ENCODE data around the gene CYFIP1. TPM values are rescaled to one million over a fixed set of nuclear protein-coding genes. Genes with fewer than 3 reads are reported as not detected.
"Not testable (repeated sequence)": the region's sequence is repeated elsewhere in the genome, so short reads cannot be mapped to it uniquely, and the experiment has no call there.

The CYFIP1 gene
- total and polyA plus RNA-seq, 2 donors (not counting 1 experiment from before 2014, with no cell fraction given), result 59.4 to 102 TPM

- no peaks in the 10 kb centered on the region for H4K20me1 ChIP-seq (ENCODE audit: control insufficient read depth, extremely low read depth, insufficient read depth, low read length)
- DNase-seq (ENCODE audit: low read depth in 2 of 2), result no peak
- H3K4me1 ChIP-seq (ENCODE audit: control insufficient read depth, extremely low read depth, insufficient read depth, low read length), result no peaks in the 10 kb centered on the region
- no peaks in the 10 kb centered on the region for H3K27me3 ChIP-seq (ENCODE audit: control insufficient read depth, insufficient read depth, low read length)
- H3K79me2 ChIP-seq (ENCODE audit: control insufficient read depth, insufficient read depth, low read length), result no peaks in the 10 kb centered on the region
- no peaks in the 10 kb centered on the region for H3K9me3 ChIP-seq (ENCODE audit: control insufficient read depth, insufficient read depth, low read depth, low read length)
- H2AFZ ChIP-seq (ENCODE audit: low read length), result no peak overlapping the region
- no peak overlapping the region for H3K27ac ChIP-seq (ENCODE audit: insufficient read depth, low read length)
- H3K4me2 ChIP-seq (ENCODE audit: extremely low read depth, insufficient read depth, low read length), result no peak overlapping the region
- TF ChIP-seq EZH2 (IDR thresholded peaks at IDR 0.05; ENCODE audit: low read length, missing control alignments) (no peak), CTCF (conservative IDR thresholded peaks at IDR 0.05 in 1 of 2, IDR thresholded peaks at IDR 0.05 in 1 of 2; ENCODE audit: low read depth in 1 of 2, low read length in 2 of 2) (no peak)
- H3K4me3 ChIP-seq (replicated peaks in 1 of 4; ENCODE audit: control extremely low read depth in 1 of 4, insufficient read depth in 1 of 4, low read depth in 3 of 4, low read length in 4 of 4), result no peak overlapping the region
- H3K36me3 ChIP-seq (ENCODE audit: control insufficient read depth, insufficient read depth, low read length), result peaks cover 7% of the 10 kb centered on the region
- H3K9ac ChIP-seq (ENCODE audit: insufficient read depth, low read length), result no peak overlapping the region
These were observed 34.3 kb upstream of the CYFIP1 start for GRCh38 chr15:23014394-23015000.

GRCh38 chr15:23013681-23014080, 33.5 kb upstream of the CYFIP1 start:
- no peaks in the 10 kb centered on the region for H4K20me1 ChIP-seq (ENCODE audit: control insufficient read depth, extremely low read depth, insufficient read depth, low read length)
- no peak overlapping the region for H3K4me3 ChIP-seq (replicated peaks in 1 of 4; ENCODE audit: control extremely low read depth in 1 of 4, insufficient read depth in 1 of 4, low read depth in 3 of 4, low read length in 4 of 4)
- H3K36me3 ChIP-seq (ENCODE audit: control insufficient read depth, insufficient read depth, low read length), result peaks cover 5% of the 10 kb centered on the region
- H3K27me3 ChIP-seq (ENCODE audit: control insufficient read depth, insufficient read depth, low read length), result no peaks in the 10 kb centered on the region
- no peak overlapping the region for H3K4me2 ChIP-seq (ENCODE audit: extremely low read depth, insufficient read depth, low read length)
- no peaks in the 10 kb centered on the region for H3K4me1 ChIP-seq (ENCODE audit: control insufficient read depth, extremely low read depth, insufficient read depth, low read length)
- H3K27ac ChIP-seq (ENCODE audit: insufficient read depth, low read length), result no peak overlapping the region
- H3K9ac ChIP-seq (ENCODE audit: insufficient read depth, low read length), result no peak overlapping the region
- TF ChIP-seq EZH2 (IDR thresholded peaks at IDR 0.05; ENCODE audit: low read length, missing control alignments), result no peak
- TF ChIP-seq CTCF (conservative IDR thresholded peaks at IDR 0.05 in 1 of 2, IDR thresholded peaks at IDR 0.05 in 1 of 2; ENCODE audit: low read depth in 1 of 2, low read length in 2 of 2), result no peak
- H2AFZ ChIP-seq (ENCODE audit: low read length), result no peak overlapping the region
- no peaks in the 10 kb centered on the region for H3K9me3 ChIP-seq (ENCODE audit: control insufficient read depth, insufficient read depth, low read depth, low read length)
- no peaks in the 10 kb centered on the region for H3K79me2 ChIP-seq (ENCODE audit: control insufficient read depth, insufficient read depth, low read length)
- no peak for DNase-seq (ENCODE audit: low read depth in 2 of 2)

GRCh38 chr15:23012616-23013015, 32.4 kb upstream of the CYFIP1 start:
- not testable (repeated sequence) for H3K27ac ChIP-seq (ENCODE audit: insufficient read depth, low read length); H3K9ac ChIP-seq (ENCODE audit: insufficient read depth, low read length); H3K9me3 ChIP-seq (ENCODE audit: control insufficient read depth, insufficient read depth, low read depth, low read length); H2AFZ ChIP-seq (ENCODE audit: low read length); H3K79me2 ChIP-seq (ENCODE audit: control insufficient read depth, insufficient read depth, low read length); H3K4me3 ChIP-seq (replicated peaks in 1 of 4; ENCODE audit: control extremely low read depth in 1 of 4, insufficient read depth in 1 of 4, low read depth in 3 of 4, low read length in 4 of 4); H3K4me1 ChIP-seq (ENCODE audit: control insufficient read depth, extremely low read depth, insufficient read depth, low read length); H3K27me3 ChIP-seq (ENCODE audit: control insufficient read depth, insufficient read depth, low read length); H3K4me2 ChIP-seq (ENCODE audit: extremely low read depth, insufficient read depth, low read length); H4K20me1 ChIP-seq (ENCODE audit: control insufficient read depth, extremely low read depth, insufficient read depth, low read length); DNase-seq (ENCODE audit: low read depth in 2 of 2); H3K36me3 ChIP-seq (ENCODE audit: control insufficient read depth, insufficient read depth, low read length)
